OCI-LY1 (cell line): ENCODE results near the gene LYPD6.

Source experiments
- CTCF ChIP-seq: fragments of 200-600 bp; sonication (generic), shearing (Covaris generic); IDR thresholded peaks from 2 replicates; pipeline ENCODE4 v1.5.1; 2017; ENCODE audit warnings: mild to moderate bottlenecking, antibody characterized with exemption, low read length, moderate library complexity, mixed read lengths
- EZH2 ChIP-seq: fragments of 200-600 bp; sonication (generic), shearing (Covaris generic); IDR thresholded peaks from 2 replicates; pipeline ENCODE4 v1.8.0; 2017; ENCODE audit warnings: borderline replicate concordance, mixed run types, mild to moderate bottlenecking, antibody characterized with exemption, low read length, moderate library complexity, mixed read lengths

DNA sequence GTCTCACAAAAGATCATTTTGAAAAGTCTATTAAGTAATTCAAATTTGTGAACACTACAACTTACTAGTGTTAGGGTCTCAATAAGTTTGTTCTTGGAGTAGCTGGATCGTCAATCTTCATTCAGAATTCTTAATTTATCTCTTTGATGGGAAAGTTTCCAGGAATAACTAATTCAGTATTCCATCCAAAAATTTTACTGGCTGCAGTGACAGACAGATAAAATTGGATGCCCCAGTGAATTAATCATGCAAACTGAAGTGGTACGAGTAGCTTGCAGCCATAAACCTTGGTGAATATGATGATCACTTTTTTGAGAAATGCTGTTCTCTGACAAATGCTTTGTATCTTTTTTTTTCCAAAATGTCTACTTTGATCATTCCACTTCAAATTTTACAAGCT, 112.8 kb downstream of the LYPD6 start:
- no peak for TF ChIP-seq EZH2
- no peak for TF ChIP-seq CTCF
